ENCODE results near the gene INSYN2B. TPM values are rescaled to one million over a fixed set of nuclear protein-coding genes. Genes with fewer than 3 reads are reported as not detected.

Gene INSYN2B
- polyA plus RNA-seq, 1 donor (not counting 4 experiments of a cell fraction or from before 2014, with no cell fraction given): 0.16 TPM

- Histone ChIP-seq H3K4me2 (ENCODE audit: control insufficient read depth, extremely low read depth, insufficient read depth, low read depth, low read length) (no peak overlapping the region), H3K4me1 (ENCODE audit: control insufficient read depth, extremely low read depth, insufficient read depth, low read length) (no peaks in the 10 kb centered on the region), H3K4me3 (ENCODE audit: control insufficient read depth in 2 of 3, extremely low read depth in 1 of 3, insufficient read depth in 2 of 3, low read depth in 1 of 3, low read length in 3 of 3) (no peak overlapping the region), H3K9me1 (ENCODE audit: control insufficient read depth, extremely low read depth, insufficient read depth, low read length) (no peaks in the 10 kb centered on the region), H3K9me3 (ENCODE audit: control insufficient read depth, low read depth, low read length) (no peaks in the 10 kb centered on the region), H2AFZ (ENCODE audit: control insufficient read depth, low read length) (no peak overlapping the region), H3K27ac (ENCODE audit: control insufficient read depth, insufficient read depth, low read length) (no peak overlapping the region), H4K20me1 (ENCODE audit: control insufficient read depth, extremely low read depth, insufficient read depth, low read length) (no peaks in the 10 kb centered on the region), H3K27me3 (ENCODE audit: control insufficient read depth, extremely low read depth, insufficient read depth, low read length) (no peaks in the 10 kb centered on the region), H3K9ac (ENCODE audit: control insufficient read depth, extremely low read depth, insufficient read depth, low read length) (no peak overlapping the region), H3K79me2 (ENCODE audit: control insufficient read depth, insufficient read depth, low read length) (no peaks in the 10 kb centered on the region), H3K36me3 (ENCODE audit: control insufficient read depth in 2 of 2, extremely low read depth in 1 of 2, insufficient read depth in 2 of 2, low read length in 2 of 2) (no peaks in the 10 kb centered on the region)
- TF ChIP-seq EZH2 (IDR thresholded peaks at IDR 0.05; ENCODE audit: low read length): no peak
- TF ChIP-seq, protein P1, sequence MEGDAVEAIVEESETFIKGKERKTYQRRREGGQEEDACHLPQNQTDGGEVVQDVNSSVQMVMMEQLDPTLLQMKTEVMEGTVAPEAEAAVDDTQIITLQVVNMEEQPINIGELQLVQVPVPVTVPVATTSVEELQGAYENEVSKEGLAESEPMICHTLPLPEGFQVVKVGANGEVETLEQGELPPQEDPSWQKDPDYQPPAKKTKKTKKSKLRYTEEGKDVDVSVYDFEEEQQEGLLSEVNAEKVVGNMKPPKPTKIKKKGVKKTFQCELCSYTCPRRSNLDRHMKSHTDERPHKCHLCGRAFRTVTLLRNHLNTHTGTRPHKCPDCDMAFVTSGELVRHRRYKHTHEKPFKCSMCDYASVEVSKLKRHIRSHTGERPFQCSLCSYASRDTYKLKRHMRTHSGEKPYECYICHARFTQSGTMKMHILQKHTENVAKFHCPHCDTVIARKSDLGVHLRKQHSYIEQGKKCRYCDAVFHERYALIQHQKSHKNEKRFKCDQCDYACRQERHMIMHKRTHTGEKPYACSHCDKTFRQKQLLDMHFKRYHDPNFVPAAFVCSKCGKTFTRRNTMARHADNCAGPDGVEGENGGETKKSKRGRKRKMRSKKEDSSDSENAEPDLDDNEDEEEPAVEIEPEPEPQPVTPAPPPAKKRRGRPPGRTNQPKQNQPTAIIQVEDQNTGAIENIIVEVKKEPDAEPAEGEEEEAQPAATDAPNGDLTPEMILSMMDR (optimal IDR thresholded peaks at IDR 0.05 in 1 of 3, IDR thresholded peaks at IDR 0.05 in 1 of 3, conservative IDR thresholded peaks at IDR 0.05 in 1 of 3; ENCODE audit: extremely low read depth in 1 of 3, insufficient read depth in 2 of 3, low read length in 3 of 3): no peak
- dilution Hi-C loops (cut with MboI; ENCODE audit: extremely low pct_ligation_motif_present, low sequenced_read_pairs): no loop called here
- no peak for DNase-seq (ENCODE audit: low read depth, low spot score)
- no peak for FAIRE-seq
Measured at GRCh38 chr5:169873642-169874041, 106.7 kb downstream of the INSYN2B start.

DNA sequence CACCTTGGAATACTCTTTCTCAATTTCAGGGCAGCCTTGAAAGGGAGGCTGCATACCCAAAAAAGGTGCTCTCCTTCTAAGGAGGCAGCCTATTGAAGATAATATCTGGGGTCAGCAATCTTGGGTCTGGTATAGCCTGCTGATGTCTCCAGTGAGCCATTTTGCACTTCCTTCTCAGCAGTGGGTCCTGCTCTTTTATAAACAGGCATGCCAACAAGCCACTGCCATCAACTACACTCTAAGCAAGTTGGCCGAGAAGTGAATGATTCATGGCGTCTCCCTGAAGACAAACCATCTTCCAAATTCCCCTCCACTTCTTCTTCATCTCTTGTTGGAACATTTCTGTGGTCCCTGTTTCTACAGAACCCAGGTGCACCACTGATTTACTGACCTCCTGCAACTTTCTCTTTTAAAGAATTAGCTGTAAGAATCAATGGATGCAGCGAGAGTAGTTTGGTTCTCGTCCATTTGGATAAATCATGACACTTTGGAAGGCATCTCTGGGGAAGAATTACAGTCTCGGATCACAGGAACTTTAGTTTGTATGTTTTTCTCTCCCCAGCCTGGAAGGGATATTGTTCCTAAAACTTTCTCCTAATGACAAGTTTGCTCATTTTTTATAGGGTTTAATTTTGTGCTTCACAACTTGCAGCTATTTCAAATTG is 108.3 kb downstream of the INSYN2B start:
- DNase-seq (ENCODE audit: low read depth, low spot score) (no peak), FAIRE-seq (no peak)
- Histone ChIP-seq H3K9me3 (ENCODE audit: control insufficient read depth, low read depth, low read length) (no peaks in the 10 kb centered on the region), H3K4me1 (ENCODE audit: control insufficient read depth, extremely low read depth, insufficient read depth, low read length) (no peaks in the 10 kb centered on the region), H4K20me1 (ENCODE audit: control insufficient read depth, extremely low read depth, insufficient read depth, low read length) (no peaks in the 10 kb centered on the region), H3K36me3 (ENCODE audit: control insufficient read depth in 2 of 2, extremely low read depth in 1 of 2, insufficient read depth in 2 of 2, low read length in 2 of 2) (no peaks in the 10 kb centered on the region), H3K27ac (ENCODE audit: control insufficient read depth, insufficient read depth, low read length) (no peak overlapping the region), H3K9ac (ENCODE audit: control insufficient read depth, extremely low read depth, insufficient read depth, low read length) (no peak overlapping the region), H2AFZ (ENCODE audit: control insufficient read depth, low read length) (no peak overlapping the region), H3K4me2 (ENCODE audit: control insufficient read depth, extremely low read depth, insufficient read depth, low read depth, low read length) (no peak overlapping the region), H3K27me3 (ENCODE audit: control insufficient read depth, extremely low read depth, insufficient read depth, low read length) (no peaks in the 10 kb centered on the region), H3K4me3 (ENCODE audit: control insufficient read depth in 2 of 3, extremely low read depth in 1 of 3, insufficient read depth in 2 of 3, low read depth in 1 of 3, low read length in 3 of 3) (no peak overlapping the region), H3K79me2 (ENCODE audit: control insufficient read depth, insufficient read depth, low read length) (no peaks in the 10 kb centered on the region), H3K9me1 (ENCODE audit: control insufficient read depth, extremely low read depth, insufficient read depth, low read length) (no peaks in the 10 kb centered on the region)
- dilution Hi-C loops (cut with MboI; ENCODE audit: extremely low pct_ligation_motif_present, low sequenced_read_pairs): no loop called here
- TF ChIP-seq, protein P1 (optimal IDR thresholded peaks at IDR 0.05 in 1 of 3, IDR thresholded peaks at IDR 0.05 in 1 of 3, conservative IDR thresholded peaks at IDR 0.05 in 1 of 3; ENCODE audit: extremely low read depth in 1 of 3, insufficient read depth in 2 of 3, low read length in 3 of 3): no peak
